Measurements from ENCODE around the gene SETD2. TPM values are rescaled to one million over a fixed set of nuclear protein-coding genes. Genes with fewer than 3 reads are reported as not detected.
A peak's percentile ranks its signal among the peaks of the same experiment; 100 is the strongest.

SETD2 gene
- total and polyA plus RNA-seq, 2 donors (not counting 1 experiment from before 2014, with no cell fraction given), result 22.6 to 91.4 TPM

DNA sequence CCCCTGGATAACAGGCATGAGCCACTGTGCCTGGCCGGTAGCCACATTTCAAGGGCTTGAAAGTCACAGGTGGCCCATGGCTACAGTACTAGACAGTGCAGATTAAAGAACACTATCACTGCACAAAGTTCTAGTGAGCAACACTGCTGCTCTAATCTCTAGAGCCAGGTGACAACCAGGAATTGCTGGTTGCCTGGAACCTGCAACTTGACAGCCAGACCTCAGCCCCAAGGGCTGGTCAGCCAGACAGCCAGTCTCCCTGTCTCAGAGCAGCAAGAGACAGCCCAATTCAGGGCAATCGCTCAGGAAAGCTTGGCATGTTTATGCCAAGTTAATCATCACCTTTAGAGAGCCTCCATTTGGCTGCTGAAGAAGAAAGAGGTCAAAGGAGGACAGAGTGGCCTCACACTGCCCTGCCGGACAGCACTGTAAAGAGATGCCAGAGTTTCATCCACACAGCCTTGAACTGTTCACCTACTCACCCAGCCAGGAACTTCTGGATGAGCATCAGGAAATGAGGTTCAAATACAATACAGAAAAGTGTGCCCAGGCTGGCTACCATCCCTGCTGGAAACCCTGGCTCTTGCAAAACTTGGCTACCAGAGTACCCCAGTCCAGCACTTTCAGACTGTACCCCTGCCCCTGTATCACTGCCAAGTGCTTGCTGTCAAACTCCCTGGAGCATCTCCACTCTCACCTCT lies 193.4 kb downstream of the SETD2 start:
- Histone ChIP-seq H2AFZ (ENCODE audit: insufficient read depth, low read depth, low read length, poor library complexity, severe bottlenecking) (no peak overlapping the region), H3K36me3 (replicated peaks in 1 of 2; ENCODE audit: control extremely low read depth in 1 of 2, control insufficient read depth in 1 of 2, extremely low read depth in 1 of 2, insufficient read depth in 2 of 2, low read length in 1 of 2) (peaks cover 0 to 19% of the 10 kb centered on the region in 2 experiments), H3K4me1 (ENCODE audit: control insufficient read depth in 2 of 2, insufficient read depth in 2 of 2, low read length in 2 of 2) (peaks cover 96 to 99% of the 10 kb centered on the region in 2 donors), H3K9me3 (ENCODE audit: control extremely low read depth in 1 of 3, control insufficient read depth in 2 of 3, insufficient read depth in 1 of 3, low read length in 2 of 3) (no peaks in the 10 kb centered on the region), H3K79me2 (ENCODE audit: control insufficient read depth, insufficient read depth, low read length) (peaks cover 99% of the 10 kb centered on the region), H3K27me3 (replicated peaks in 1 of 4; ENCODE audit: control extremely low read depth in 1 of 4, control insufficient read depth in 3 of 4, insufficient read depth in 4 of 4, low read length in 3 of 4) (no peaks in the 10 kb centered on the region), H3K9ac (ENCODE audit: low read length) (no peak overlapping the region), H4K20me1 (ENCODE audit: control insufficient read depth, insufficient read depth, low read length, poor library complexity, severe bottlenecking) (peaks cover 99% of the 10 kb centered on the region), H3K27ac (ENCODE audit: low read length in 2 of 2) (peak overlapping the region in 1 of 2 donors; percentile 77), H3K4me2 (replicated peaks; ENCODE audit: low read depth, low read length, poor library complexity, severe bottlenecking) (peak overlapping the region; percentile 72), H3K4me3 (ENCODE audit: control extremely low read depth in 1 of 5, extremely low read depth in 1 of 5, insufficient read depth in 1 of 5, low read depth in 2 of 5, low read length in 4 of 5) (no peak overlapping the region)
- 96% methylated on average over 3 of the region's 3 CpGs for WGBS (ENCODE audit: insufficient coverage)
- Mint-ChIP-seq H3K27ac (peak overlapping the region; percentile 90), H3K27me3 (no peaks in the 10 kb centered on the region), H3K4me1 (peaks cover 86% of the 10 kb centered on the region), H3K4me3 (peak overlapping the region; percentile 80), H3K9me3 (ENCODE audit: insufficient read depth) (no peaks in the 10 kb centered on the region)
- ChIA-PET CTCF (interaction anchor here (0.7 to 1.2 kb wide), 3 partner anchors 28 to 353 kb away, joined by 3 to 4 read pairs (median 4); no protein-coding TSS in a partner anchor), POLR2A (interaction anchor here (0.7 kb wide), 1 partner anchor 13 kb away, joined by 3 read pairs; no protein-coding TSS in a partner anchor)
- TF ChIP-seq, protein P1, sequence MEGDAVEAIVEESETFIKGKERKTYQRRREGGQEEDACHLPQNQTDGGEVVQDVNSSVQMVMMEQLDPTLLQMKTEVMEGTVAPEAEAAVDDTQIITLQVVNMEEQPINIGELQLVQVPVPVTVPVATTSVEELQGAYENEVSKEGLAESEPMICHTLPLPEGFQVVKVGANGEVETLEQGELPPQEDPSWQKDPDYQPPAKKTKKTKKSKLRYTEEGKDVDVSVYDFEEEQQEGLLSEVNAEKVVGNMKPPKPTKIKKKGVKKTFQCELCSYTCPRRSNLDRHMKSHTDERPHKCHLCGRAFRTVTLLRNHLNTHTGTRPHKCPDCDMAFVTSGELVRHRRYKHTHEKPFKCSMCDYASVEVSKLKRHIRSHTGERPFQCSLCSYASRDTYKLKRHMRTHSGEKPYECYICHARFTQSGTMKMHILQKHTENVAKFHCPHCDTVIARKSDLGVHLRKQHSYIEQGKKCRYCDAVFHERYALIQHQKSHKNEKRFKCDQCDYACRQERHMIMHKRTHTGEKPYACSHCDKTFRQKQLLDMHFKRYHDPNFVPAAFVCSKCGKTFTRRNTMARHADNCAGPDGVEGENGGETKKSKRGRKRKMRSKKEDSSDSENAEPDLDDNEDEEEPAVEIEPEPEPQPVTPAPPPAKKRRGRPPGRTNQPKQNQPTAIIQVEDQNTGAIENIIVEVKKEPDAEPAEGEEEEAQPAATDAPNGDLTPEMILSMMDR (IDR thresholded peaks at IDR 0.05), result no peak
- TF ChIP-seq EZH2 (IDR thresholded peaks at IDR 0.05; ENCODE audit: borderline replicate concordance, insufficient read depth, low read depth, low read length, poor library complexity, severe bottlenecking), result no peak
- ATAC-seq (ENCODE audit: low read depth) (no peak), DNase-seq (no peak)
- intact Hi-C loops (cut with micrococcal nuclease), result no loop called here

All from B cell (primary cell).